Measurements from ENCODE around the gene AGR3. TPM values are rescaled to one million over a fixed set of nuclear protein-coding genes. Genes with fewer than 3 reads are reported as not detected.
A peak's percentile ranks its signal among the peaks of the same experiment; 100 is the strongest.

AGR3 gene
- total RNA-seq, 1 donor from 2014 or later = not detected

DNA sequence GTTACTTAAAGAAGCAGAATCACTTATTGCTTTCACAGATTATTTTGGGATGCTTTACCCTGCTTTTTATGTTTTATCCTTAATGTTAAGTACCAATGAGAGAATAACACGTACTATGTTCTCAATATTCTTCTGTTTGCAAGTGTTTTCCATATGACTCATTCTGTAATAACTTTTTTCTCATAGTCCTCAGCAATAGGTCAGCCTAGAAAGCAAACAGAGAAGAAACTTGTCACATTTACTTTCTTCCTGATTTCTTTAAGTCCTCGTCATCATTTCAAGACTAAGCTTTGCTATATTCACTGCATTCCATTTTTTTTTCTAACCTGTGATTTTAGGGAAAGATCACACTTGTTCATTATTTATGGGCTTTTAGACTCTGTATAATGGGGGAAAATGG, 70.2 kb downstream of the AGR3 start:
- TF ChIP-seq, protein P1, sequence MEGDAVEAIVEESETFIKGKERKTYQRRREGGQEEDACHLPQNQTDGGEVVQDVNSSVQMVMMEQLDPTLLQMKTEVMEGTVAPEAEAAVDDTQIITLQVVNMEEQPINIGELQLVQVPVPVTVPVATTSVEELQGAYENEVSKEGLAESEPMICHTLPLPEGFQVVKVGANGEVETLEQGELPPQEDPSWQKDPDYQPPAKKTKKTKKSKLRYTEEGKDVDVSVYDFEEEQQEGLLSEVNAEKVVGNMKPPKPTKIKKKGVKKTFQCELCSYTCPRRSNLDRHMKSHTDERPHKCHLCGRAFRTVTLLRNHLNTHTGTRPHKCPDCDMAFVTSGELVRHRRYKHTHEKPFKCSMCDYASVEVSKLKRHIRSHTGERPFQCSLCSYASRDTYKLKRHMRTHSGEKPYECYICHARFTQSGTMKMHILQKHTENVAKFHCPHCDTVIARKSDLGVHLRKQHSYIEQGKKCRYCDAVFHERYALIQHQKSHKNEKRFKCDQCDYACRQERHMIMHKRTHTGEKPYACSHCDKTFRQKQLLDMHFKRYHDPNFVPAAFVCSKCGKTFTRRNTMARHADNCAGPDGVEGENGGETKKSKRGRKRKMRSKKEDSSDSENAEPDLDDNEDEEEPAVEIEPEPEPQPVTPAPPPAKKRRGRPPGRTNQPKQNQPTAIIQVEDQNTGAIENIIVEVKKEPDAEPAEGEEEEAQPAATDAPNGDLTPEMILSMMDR (IDR thresholded peaks at IDR 0.05) = no peak
- TF ChIP-seq EZH2phosphoT487 (IDR thresholded peaks at IDR 0.05) (no peak), EZH2 (IDR thresholded peaks at IDR 0.05) (no peak)
- H3K4me3 Mint-ChIP-seq = no peak overlapping the region
- Histone ChIP-seq H3K4me2 (no peak overlapping the region), H3K9me3 (ENCODE audit: low read depth) (no peaks in the 10 kb centered on the region), H3K4me1 (no peaks in the 10 kb centered on the region), H3K27me3 (no peaks in the 10 kb centered on the region), H3F3A (ENCODE audit: low read depth) (no peaks in the 10 kb centered on the region), H2AFZ (replicated peaks) (no peak overlapping the region), H3K9ac (no peak overlapping the region), H3K36me3 (no peaks in the 10 kb centered on the region), H3K27ac (no peak overlapping the region), H4K20me1 (ENCODE audit: low read depth) (no peaks in the 10 kb centered on the region), H3K79me2 (ENCODE audit: low read depth) (no peaks in the 10 kb centered on the region), H3K4me3 (no peak overlapping the region)
- no peak overlapping the region for H3K27ac Mint-ChIP-seq
- peaks cover 7% of the 10 kb centered on the region for H3K4me1 Mint-ChIP-seq
- DNase-seq (ENCODE audit: low spot score) = no peak
- H3K36me3 Mint-ChIP-seq = no peaks in the 10 kb centered on the region
- no peaks in the 10 kb centered on the region for H3K27me3 Mint-ChIP-seq (ENCODE audit: insufficient read depth, low read depth)
- H3K9me3 Mint-ChIP-seq = no peaks in the 10 kb centered on the region

DNA sequence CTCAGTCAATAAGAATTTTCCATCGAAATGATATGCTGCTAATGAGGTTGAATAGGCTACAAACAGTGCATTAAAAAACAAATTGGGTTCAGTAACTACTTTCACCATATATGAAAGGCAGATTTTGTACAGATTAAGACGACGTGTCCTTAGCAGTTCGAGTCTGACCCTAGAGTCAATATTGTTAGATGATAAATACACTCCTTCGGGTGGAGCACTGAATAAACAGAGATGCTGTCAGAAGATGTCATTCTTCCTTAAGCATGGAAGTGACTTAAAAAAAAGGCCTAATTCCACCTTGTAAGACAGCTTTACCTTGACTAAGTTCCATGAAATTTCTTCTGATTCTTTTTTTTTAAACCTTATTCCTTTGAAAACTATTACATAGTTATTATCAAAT, 71.2 kb downstream of the AGR3 start:
- TF ChIP-seq, protein P1 (IDR thresholded peaks at IDR 0.05) = no peak
- TF ChIP-seq EZH2phosphoT487 (IDR thresholded peaks at IDR 0.05) (no peak), EZH2 (IDR thresholded peaks at IDR 0.05) (no peak)
- Histone ChIP-seq H4K20me1 (ENCODE audit: low read depth) (no peaks in the 10 kb centered on the region), H2AFZ (replicated peaks) (no peak overlapping the region), H3K36me3 (no peaks in the 10 kb centered on the region), H3K4me2 (no peak overlapping the region), H3K27me3 (no peaks in the 10 kb centered on the region), H3K9me3 (ENCODE audit: low read depth) (no peaks in the 10 kb centered on the region), H3K27ac (no peak overlapping the region), H3F3A (ENCODE audit: low read depth) (no peaks in the 10 kb centered on the region), H3K9ac (no peak overlapping the region), H3K4me3 (no peak overlapping the region), H3K4me1 (no peaks in the 10 kb centered on the region), H3K79me2 (ENCODE audit: low read depth) (no peaks in the 10 kb centered on the region)
- no peak for DNase-seq (ENCODE audit: low spot score)
- Mint-ChIP-seq H3K9me3 (no peaks in the 10 kb centered on the region), H3K27me3 (ENCODE audit: insufficient read depth, low read depth) (no peaks in the 10 kb centered on the region), H3K36me3 (no peaks in the 10 kb centered on the region), H3K27ac (no peak overlapping the region), H3K4me3 (no peak overlapping the region), H3K4me1 (peaks cover 5% of the 10 kb centered on the region)

DNA sequence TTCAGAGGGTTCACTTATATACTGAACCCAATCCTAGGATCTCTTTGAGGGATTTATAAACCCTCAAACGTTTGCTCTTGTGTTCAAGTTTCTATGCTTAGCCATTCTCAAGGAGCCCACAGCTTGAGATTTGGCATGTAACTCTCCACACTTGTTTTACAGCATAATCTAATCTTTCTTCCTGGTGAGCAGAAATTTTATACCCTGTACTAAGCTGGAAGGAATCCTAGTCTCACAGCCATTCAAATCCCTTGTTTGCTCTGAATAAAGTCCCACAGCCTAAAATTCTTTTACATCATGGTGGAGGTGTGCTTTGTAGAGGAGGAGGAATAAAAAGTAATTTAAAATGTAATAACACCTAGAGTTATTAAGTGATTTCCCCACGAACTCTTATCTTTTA, 71.7 kb downstream of the AGR3 start:
- no peak for DNase-seq (ENCODE audit: low spot score)
- TF ChIP-seq, protein P1 (IDR thresholded peaks at IDR 0.05) = no peak
- TF ChIP-seq EZH2phosphoT487 (IDR thresholded peaks at IDR 0.05) = no peak
- no peak for TF ChIP-seq EZH2 (IDR thresholded peaks at IDR 0.05)
- H3F3A ChIP-seq (ENCODE audit: low read depth) = no peaks in the 10 kb centered on the region
- peak overlapping the region; percentile 8 for H2AFZ ChIP-seq (replicated peaks)
- Mint-ChIP-seq H3K27ac (no peak overlapping the region), H3K9me3 (no peaks in the 10 kb centered on the region), H3K36me3 (no peaks in the 10 kb centered on the region), H3K4me1 (peaks cover 9% of the 10 kb centered on the region), H3K4me3 (no peak overlapping the region), H3K27me3 (ENCODE audit: insufficient read depth, low read depth) (no peaks in the 10 kb centered on the region)
- no peaks in the 10 kb centered on the region for H4K20me1 ChIP-seq (ENCODE audit: low read depth)
- H3K36me3 ChIP-seq = no peaks in the 10 kb centered on the region
- no peaks in the 10 kb centered on the region for H3K9me3 ChIP-seq (ENCODE audit: low read depth)
- no peaks in the 10 kb centered on the region for H3K27me3 ChIP-seq
- H3K79me2 ChIP-seq (ENCODE audit: low read depth) = no peaks in the 10 kb centered on the region
- no peak overlapping the region for H3K4me2 ChIP-seq
- no peak overlapping the region for H3K27ac ChIP-seq
- no peak overlapping the region for H3K9ac ChIP-seq
- H3K4me1 ChIP-seq = no peaks in the 10 kb centered on the region
- H3K4me3 ChIP-seq = no peak overlapping the region

Small RNA genes lying within 50 kb of the gene (small RNA-seq; reads per million reads assigned to genes)
- not detected for gene AC098592.2

Other genes starting within 250 kb of the AGR3 start
- 47.7 and 68.5 TPM in 2 replicates for gene ANKMY2, start 236.2 kb downstream of the AGR3 start, total RNA-seq (ENCODE audit: low replicate concordance)
- 100 and 126 TPM in 2 replicates for gene BZW2, start 235.8 kb downstream of the AGR3 start, total RNA-seq (ENCODE audit: low replicate concordance)
- 25.6 and 41.2 TPM in 2 replicates for gene TSPAN13, start 128.2 kb downstream of the AGR3 start, total RNA-seq (ENCODE audit: low replicate concordance)
- not detected in 2 replicates for gene AGR2, start 77.0 kb downstream of the AGR3 start, total RNA-seq (ENCODE audit: low replicate concordance)

Data from neural progenitor cell (in vitro differentiated cells).